GM12892 (cell line): ENCODE data around the gene CDRT15.
"Not testable (repeated sequence)": the region's sequence is repeated elsewhere in the genome, so short reads cannot be mapped to it uniquely, and the experiment has no call there.

Source experiments
- POLR2A ChIP-seq: IDR thresholded peaks from 2 replicates; pipeline ENCODE4 v1.6.1; 2011; ENCODE audit warnings: low read depth, low read length, control low read depth
- POLR2AphosphoS5 ChIP-seq: IDR thresholded peaks from 2 replicates; pipeline ENCODE4 v1.6.1; 2011; ENCODE audit warnings: low read depth, low read length, control low read depth

DNA sequence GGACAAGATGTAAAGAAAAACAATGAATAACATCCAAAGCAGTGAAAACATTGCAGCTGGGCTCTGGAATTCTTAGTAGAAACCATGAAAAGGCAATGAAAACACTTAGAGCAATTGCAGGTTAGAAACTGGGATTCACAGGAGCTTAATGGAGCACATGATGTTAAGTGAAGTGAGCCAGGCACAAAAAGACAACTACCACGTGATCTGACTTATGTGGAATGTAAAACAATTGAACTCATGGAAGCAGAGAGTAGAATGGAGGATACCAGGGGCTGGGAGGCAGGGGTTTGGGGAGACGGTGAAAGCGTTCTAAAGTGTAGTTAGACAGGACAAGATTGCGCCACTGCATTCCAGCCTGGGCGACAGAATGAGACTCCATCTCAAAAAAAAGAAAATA lies 2.6 kb upstream of the CDRT15 start:
- not testable (repeated sequence) for TF ChIP-seq POLR2A, POLR2AphosphoS5
